Fibroblast of lung (primary cell): ENCODE measurements around the gene TAS2R4.

Experiments used
- CTCF ChIP-seq, 2 donors: IDR thresholded peaks in 1 of 2; conservative IDR thresholded peaks in 1 of 2; 1 replicate in 1 of 2; 2 replicates in 1 of 2; pipeline ENCODE4 v1.5.1; 2011 to 2012; ENCODE audit warnings: low read length in 2 of 2, control low read depth in 1 of 2, inconsistent platforms in 1 of 2, low read depth in 1 of 2, mild to moderate bottlenecking in 1 of 2
- EZH2 ChIP-seq: IDR thresholded peaks from 2 replicates; pipeline ENCODE4 v1.5.1; 2012; ENCODE audit warnings: low read length, control low read depth, mild to moderate bottlenecking; ENCODE audit errors: missing control alignments

GRCh38 chr7:141729020-141729419 lies 47.5 kb upstream of the TAS2R4 start:
- TF ChIP-seq CTCF (conservative IDR thresholded peaks at IDR 0.05 in 1 of 2, IDR thresholded peaks at IDR 0.05 in 1 of 2; ENCODE audit: low read depth in 1 of 2, low read length in 2 of 2) (no peak), EZH2 (no peak)
